ENCODE results near the gene SRSF4.

DNA sequence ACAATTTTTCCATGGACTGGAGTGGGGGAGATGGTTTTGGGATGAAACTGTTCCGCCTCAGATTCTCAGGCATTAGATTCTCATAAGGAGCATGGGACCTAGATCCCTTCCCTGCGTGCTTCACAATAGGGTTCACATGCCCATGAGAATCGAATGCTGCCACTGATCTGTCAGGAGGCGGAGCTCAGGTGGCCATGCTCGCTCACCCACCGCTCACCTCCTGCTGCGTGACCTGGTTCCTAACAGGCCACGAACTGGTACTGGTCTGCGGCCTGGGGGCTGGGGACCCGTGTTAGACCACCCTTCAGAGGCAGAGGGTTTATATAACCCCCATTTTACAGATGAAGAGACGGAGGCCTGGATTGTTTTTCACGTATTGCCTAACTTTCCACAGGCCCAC is 16.3 kb upstream of the SRSF4 start:
- TF ChIP-seq GTF2B (IDR thresholded peaks at IDR 0.05; ENCODE audit: extremely low read depth, insufficient read length) (no peak), ZNF431 (CRISPR knock-in tag; IDR thresholded peaks at IDR 0.05) (no peak), TRIM28 (IDR thresholded peaks at IDR 0.05) (no peak), POLR2AphosphoS5 (IDR thresholded peaks at IDR 0.05; ENCODE audit: control insufficient read depth, insufficient read depth, low read depth, low read length) (no peak), CBX2 (IDR thresholded peaks at IDR 0.05; ENCODE audit: insufficient read depth, low read length, poor library complexity, severe bottlenecking) (no peak), ZBTB7A (IDR thresholded peaks at IDR 0.05; ENCODE audit: borderline replicate concordance, control insufficient read depth, low read depth, low read length) (no peak), HDAC2 (IDR thresholded peaks at IDR 0.05) (no peak), POLR2A (conservative IDR thresholded peaks at IDR 0.05) (no peak)
- TF ChIP-seq, protein P1, sequence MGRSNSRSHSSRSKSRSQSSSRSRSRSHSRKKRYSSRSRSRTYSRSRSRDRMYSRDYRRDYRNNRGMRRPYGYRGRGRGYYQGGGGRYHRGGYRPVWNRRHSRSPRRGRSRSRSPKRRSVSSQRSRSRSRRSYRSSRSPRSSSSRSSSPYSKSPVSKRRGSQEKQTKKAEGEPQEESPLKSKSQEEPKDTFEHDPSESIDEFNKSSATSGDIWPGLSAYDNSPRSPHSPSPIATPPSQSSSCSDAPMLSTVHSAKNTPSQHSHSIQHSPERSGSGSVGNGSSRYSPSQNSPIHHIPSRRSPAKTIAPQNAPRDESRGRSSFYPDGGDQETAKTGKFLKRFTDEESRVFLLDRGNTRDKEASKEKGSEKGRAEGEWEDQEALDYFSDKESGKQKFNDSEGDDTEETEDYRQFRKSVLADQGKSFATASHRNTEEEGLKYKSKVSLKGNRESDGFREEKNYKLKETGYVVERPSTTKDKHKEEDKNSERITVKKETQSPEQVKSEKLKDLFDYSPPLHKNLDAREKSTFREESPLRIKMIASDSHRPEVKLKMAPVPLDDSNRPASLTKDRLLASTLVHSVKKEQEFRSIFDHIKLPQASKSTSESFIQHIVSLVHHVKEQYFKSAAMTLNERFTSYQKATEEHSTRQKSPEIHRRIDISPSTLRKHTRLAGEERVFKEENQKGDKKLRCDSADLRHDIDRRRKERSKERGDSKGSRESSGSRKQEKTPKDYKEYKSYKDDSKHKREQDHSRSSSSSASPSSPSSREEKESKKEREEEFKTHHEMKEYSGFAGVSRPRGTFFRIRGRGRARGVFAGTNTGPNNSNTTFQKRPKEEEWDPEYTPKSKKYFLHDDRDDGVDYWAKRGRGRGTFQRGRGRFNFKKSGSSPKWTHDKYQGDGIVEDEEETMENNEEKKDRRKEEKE (IDR thresholded peaks at IDR 0.05; ENCODE audit: borderline replicate concordance in 1 of 2, control insufficient read depth in 1 of 2, low read depth in 2 of 2, low read length in 1 of 2): no peak
- TF ChIP-seq, protein P2, sequence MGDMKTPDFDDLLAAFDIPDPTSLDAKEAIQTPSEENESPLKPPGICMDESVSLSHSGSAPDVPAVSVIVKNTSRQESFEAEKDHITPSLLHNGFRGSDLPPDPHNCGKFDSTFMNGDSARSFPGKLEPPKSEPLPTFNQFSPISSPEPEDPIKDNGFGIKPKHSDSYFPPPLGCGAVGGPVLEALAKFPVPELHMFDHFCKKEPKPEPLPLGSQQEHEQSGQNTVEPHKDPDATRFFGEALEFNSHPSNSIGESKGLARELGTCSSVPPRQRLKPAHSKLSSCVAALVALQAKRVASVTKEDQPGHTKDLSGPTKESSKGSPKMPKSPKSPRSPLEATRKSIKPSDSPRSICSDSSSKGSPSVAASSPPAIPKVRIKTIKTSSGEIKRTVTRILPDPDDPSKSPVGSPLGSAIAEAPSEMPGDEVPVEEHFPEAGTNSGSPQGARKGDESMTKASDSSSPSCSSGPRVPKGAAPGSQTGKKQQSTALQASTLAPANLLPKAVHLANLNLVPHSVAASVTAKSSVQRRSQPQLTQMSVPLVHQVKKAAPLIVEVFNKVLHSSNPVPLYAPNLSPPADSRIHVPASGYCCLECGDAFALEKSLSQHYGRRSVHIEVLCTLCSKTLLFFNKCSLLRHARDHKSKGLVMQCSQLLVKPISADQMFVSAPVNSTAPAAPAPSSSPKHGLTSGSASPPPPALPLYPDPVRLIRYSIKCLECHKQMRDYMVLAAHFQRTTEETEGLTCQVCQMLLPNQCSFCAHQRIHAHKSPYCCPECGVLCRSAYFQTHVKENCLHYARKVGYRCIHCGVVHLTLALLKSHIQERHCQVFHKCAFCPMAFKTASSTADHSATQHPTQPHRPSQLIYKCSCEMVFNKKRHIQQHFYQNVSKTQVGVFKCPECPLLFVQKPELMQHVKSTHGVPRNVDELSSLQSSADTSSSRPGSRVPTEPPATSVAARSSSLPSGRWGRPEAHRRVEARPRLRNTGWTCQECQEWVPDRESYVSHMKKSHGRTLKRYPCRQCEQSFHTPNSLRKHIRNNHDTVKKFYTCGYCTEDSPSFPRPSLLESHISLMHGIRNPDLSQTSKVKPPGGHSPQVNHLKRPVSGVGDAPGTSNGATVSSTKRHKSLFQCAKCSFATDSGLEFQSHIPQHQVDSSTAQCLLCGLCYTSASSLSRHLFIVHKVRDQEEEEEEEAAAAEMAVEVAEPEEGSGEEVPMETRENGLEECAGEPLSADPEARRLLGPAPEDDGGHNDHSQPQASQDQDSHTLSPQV (IDR thresholded peaks at IDR 0.05): no peak
- TF ChIP-seq, protein P3, sequence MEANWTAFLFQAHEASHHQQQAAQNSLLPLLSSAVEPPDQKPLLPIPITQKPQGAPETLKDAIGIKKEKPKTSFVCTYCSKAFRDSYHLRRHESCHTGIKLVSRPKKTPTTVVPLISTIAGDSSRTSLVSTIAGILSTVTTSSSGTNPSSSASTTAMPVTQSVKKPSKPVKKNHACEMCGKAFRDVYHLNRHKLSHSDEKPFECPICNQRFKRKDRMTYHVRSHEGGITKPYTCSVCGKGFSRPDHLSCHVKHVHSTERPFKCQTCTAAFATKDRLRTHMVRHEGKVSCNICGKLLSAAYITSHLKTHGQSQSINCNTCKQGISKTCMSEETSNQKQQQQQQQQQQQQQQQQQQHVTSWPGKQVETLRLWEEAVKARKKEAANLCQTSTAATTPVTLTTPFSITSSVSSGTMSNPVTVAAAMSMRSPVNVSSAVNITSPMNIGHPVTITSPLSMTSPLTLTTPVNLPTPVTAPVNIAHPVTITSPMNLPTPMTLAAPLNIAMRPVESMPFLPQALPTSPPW (CRISPR knock-in tag; IDR thresholded peaks at IDR 0.05): no peak
- TF ChIP-seq, protein P4, sequence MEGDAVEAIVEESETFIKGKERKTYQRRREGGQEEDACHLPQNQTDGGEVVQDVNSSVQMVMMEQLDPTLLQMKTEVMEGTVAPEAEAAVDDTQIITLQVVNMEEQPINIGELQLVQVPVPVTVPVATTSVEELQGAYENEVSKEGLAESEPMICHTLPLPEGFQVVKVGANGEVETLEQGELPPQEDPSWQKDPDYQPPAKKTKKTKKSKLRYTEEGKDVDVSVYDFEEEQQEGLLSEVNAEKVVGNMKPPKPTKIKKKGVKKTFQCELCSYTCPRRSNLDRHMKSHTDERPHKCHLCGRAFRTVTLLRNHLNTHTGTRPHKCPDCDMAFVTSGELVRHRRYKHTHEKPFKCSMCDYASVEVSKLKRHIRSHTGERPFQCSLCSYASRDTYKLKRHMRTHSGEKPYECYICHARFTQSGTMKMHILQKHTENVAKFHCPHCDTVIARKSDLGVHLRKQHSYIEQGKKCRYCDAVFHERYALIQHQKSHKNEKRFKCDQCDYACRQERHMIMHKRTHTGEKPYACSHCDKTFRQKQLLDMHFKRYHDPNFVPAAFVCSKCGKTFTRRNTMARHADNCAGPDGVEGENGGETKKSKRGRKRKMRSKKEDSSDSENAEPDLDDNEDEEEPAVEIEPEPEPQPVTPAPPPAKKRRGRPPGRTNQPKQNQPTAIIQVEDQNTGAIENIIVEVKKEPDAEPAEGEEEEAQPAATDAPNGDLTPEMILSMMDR (IDR thresholded peaks at IDR 0.05 in 2 of 3, conservative IDR thresholded peaks at IDR 0.05 in 1 of 3; ENCODE audit: insufficient read depth in 2 of 3, low read depth in 1 of 3, low read length in 3 of 3): no peak

All from K562 (cell line).